ENCODE results near the gene TPI1. TPM values are rescaled to one million over a fixed set of nuclear protein-coding genes. Genes with fewer than 3 reads are reported as not detected.
A peak's percentile ranks its signal among the peaks of the same experiment; 100 is the strongest.

Gene TPI1
- total and polyA plus RNA-seq, 4 donors = 190 to 547 (median 396) TPM

DNA sequence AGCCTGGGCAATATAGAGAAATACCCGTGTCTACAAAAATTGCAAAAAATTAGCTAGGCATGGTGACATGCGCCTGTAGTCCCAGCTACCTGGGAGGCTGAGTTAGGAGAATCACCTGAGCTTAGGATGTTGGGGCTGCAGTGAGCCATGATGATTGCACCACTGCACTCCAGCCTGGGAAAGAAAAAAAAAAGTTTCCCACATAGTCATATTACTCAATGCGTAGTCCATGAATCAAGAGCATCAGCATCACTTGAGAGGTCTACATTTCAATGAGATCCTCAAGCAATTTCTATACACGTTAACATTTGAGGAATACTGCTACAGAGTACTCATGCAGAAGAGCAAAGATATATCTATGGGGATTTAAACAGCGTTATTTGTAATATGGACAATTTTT lies 32.1 kb downstream of the TPI1 start (continued):
- TF ChIP-seq ZBTB33 (IDR thresholded peaks at IDR 0.05) (no peak), NR2F2 (IDR thresholded peaks at IDR 0.05) (no peak), FOXA2 (IDR thresholded peaks at IDR 0.05) (no peak), FOXA1 (IDR thresholded peaks at IDR 0.05) (no peak), EGR1 (IDR thresholded peaks at IDR 0.05; ENCODE audit: low read depth in 2 of 2) (no peak), HNF4A (conservative IDR thresholded peaks at IDR 0.05) (no peak)

DNA sequence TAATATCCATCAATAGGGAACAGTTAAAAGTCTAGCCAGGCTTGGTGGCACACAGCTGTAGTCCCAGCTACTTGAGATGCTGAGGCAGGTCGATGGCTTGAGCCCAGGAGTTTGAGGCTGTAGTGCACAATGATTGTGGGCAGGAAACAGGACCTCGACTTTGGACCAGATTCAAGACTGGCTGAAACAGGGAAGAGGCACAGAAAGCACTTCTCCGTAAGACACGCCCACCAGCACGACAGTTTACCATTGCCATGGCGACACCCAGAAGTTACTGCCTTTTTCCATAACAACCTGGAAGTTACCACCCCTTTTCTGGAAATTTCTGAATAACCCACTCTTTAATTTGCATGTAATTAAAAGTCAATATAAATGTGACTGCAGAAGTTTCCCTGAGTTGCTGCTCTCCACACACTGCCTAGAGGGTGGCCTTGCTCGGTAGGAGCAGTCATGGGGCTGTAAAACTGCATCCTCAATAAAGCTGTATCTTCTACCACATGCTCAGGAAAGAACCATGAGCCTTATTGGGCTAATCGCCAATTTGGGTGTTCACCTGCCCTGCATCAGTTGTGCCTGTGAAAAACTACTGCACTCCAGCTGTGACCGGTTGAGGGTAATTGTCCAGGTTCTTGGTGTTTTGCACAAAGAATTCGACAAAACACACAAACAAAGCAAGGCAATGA lies 32.6 kb downstream of the TPI1 start:
- no peak for DNase-seq (ENCODE audit: low spot score)
- H3K27me3 ChIP-seq (ENCODE audit: control insufficient read depth in 4 of 4, insufficient read depth in 4 of 4, low read length in 3 of 4) = no peaks in the 10 kb centered on the region
- TF ChIP-seq JUND (IDR thresholded peaks at IDR 0.05) (peak in 1 of 2 donors; percentile 30), SP1 (IDR thresholded peaks at IDR 0.05) (peak; percentile 11), TAF1 (conservative IDR thresholded peaks at IDR 0.05) (no peak)
- WGBS = 56% methylated on average over 10 of the region's 10 CpGs
- H3K4me3 ChIP-seq (ENCODE audit: low read depth in 1 of 3, low read length in 3 of 3) = no peak overlapping the region
- no peak overlapping the region for H3K9ac ChIP-seq (ENCODE audit: low read depth in 1 of 2, low read length in 2 of 2)
- no peaks in the 10 kb centered on the region for H3K36me3 ChIP-seq (ENCODE audit: control insufficient read depth in 4 of 4, insufficient read depth in 3 of 4, low read depth in 1 of 4, low read length in 3 of 4)
- H3K9me3 ChIP-seq (ENCODE audit: control insufficient read depth in 4 of 4, low read length in 3 of 4) = no peaks in the 10 kb centered on the region
- peaks cover 0 to 8% (median 6%) of the 10 kb centered on the region in 4 donors for H3K4me1 ChIP-seq (ENCODE audit: control insufficient read depth in 4 of 4, insufficient read depth in 4 of 4, low read length in 3 of 4)
- H3K27ac ChIP-seq (ENCODE audit: low read depth in 1 of 2, low read length in 2 of 2) = no peak overlapping the region

DNA sequence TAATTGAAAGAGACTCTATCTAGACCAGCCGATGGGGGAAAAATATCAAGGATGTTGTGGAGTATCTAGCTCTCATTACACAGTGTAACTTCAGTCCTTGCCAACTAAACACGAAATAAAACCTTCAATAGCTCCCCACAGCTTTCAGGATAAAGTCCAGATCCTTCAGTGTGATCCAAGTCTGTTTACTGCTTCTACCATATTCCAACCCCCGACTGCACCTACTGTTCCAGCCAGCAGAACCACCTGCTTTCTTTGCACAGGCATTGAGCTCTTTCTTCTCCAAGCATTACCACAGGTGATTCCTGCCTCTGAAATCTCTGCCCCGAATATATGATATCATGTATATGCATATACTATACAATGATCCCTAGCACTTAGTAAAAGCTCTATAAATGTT lies 35.1 kb downstream of the TPI1 start:
- Histone ChIP-seq H3K27ac (ENCODE audit: low read depth in 1 of 2, low read length in 2 of 2) (no peak overlapping the region), H3K9ac (ENCODE audit: low read depth in 1 of 2, low read length in 2 of 2) (no peak overlapping the region), H3K36me3 (ENCODE audit: control insufficient read depth in 4 of 4, insufficient read depth in 3 of 4, low read depth in 1 of 4, low read length in 3 of 4) (no peaks in the 10 kb centered on the region), H3K4me1 (ENCODE audit: control insufficient read depth in 4 of 4, insufficient read depth in 4 of 4, low read length in 3 of 4) (peaks cover 1 to 11% (median 8%) of the 10 kb centered on the region in 4 donors), H3K9me3 (ENCODE audit: control insufficient read depth in 4 of 4, low read length in 3 of 4) (no peaks in the 10 kb centered on the region), H3K4me3 (ENCODE audit: low read depth in 1 of 3, low read length in 3 of 3) (no peak overlapping the region), H3K27me3 (ENCODE audit: control insufficient read depth in 4 of 4, insufficient read depth in 4 of 4, low read length in 3 of 4) (no peaks in the 10 kb centered on the region)
- TF ChIP-seq GABPA (IDR thresholded peaks at IDR 0.05 in 1 of 2, conservative IDR thresholded peaks at IDR 0.05 in 1 of 2) = no peak
- TF ChIP-seq FOXA2 (IDR thresholded peaks at IDR 0.05) = no peak
- TF ChIP-seq, protein P1, sequence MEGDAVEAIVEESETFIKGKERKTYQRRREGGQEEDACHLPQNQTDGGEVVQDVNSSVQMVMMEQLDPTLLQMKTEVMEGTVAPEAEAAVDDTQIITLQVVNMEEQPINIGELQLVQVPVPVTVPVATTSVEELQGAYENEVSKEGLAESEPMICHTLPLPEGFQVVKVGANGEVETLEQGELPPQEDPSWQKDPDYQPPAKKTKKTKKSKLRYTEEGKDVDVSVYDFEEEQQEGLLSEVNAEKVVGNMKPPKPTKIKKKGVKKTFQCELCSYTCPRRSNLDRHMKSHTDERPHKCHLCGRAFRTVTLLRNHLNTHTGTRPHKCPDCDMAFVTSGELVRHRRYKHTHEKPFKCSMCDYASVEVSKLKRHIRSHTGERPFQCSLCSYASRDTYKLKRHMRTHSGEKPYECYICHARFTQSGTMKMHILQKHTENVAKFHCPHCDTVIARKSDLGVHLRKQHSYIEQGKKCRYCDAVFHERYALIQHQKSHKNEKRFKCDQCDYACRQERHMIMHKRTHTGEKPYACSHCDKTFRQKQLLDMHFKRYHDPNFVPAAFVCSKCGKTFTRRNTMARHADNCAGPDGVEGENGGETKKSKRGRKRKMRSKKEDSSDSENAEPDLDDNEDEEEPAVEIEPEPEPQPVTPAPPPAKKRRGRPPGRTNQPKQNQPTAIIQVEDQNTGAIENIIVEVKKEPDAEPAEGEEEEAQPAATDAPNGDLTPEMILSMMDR (IDR thresholded peaks at IDR 0.05; ENCODE audit: low read depth, low read length, missing input control) = no peak
- no peak for TF ChIP-seq YY1 (IDR thresholded peaks at IDR 0.05)
- TF ChIP-seq RAD21 (IDR thresholded peaks at IDR 0.05) = no peak
- TF ChIP-seq TAF1 (conservative IDR thresholded peaks at IDR 0.05) = no peak
- TF ChIP-seq FOXA1 (IDR thresholded peaks at IDR 0.05) = no peak
- no peak for TF ChIP-seq NR2F2 (IDR thresholded peaks at IDR 0.05)
- no peak for TF ChIP-seq SP1 (IDR thresholded peaks at IDR 0.05)
- TF ChIP-seq, protein P2, sequence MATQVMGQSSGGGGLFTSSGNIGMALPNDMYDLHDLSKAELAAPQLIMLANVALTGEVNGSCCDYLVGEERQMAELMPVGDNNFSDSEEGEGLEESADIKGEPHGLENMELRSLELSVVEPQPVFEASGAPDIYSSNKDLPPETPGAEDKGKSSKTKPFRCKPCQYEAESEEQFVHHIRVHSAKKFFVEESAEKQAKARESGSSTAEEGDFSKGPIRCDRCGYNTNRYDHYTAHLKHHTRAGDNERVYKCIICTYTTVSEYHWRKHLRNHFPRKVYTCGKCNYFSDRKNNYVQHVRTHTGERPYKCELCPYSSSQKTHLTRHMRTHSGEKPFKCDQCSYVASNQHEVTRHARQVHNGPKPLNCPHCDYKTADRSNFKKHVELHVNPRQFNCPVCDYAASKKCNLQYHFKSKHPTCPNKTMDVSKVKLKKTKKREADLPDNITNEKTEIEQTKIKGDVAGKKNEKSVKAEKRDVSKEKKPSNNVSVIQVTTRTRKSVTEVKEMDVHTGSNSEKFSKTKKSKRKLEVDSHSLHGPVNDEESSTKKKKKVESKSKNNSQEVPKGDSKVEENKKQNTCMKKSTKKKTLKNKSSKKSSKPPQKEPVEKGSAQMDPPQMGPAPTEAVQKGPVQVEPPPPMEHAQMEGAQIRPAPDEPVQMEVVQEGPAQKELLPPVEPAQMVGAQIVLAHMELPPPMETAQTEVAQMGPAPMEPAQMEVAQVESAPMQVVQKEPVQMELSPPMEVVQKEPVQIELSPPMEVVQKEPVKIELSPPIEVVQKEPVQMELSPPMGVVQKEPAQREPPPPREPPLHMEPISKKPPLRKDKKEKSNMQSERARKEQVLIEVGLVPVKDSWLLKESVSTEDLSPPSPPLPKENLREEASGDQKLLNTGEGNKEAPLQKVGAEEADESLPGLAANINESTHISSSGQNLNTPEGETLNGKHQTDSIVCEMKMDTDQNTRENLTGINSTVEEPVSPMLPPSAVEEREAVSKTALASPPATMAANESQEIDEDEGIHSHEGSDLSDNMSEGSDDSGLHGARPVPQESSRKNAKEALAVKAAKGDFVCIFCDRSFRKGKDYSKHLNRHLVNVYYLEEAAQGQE (IDR thresholded peaks at IDR 0.05) = no peak
- TF ChIP-seq, protein P3, sequence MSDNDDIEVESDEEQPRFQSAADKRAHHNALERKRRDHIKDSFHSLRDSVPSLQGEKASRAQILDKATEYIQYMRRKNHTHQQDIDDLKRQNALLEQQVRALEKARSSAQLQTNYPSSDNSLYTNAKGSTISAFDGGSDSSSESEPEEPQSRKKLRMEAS (IDR thresholded peaks at IDR 0.05) = no peak
- TF ChIP-seq ATF3 (IDR thresholded peaks at IDR 0.05) = no peak
- 76% methylated on average over 4 of the region's 4 CpGs for WGBS
- no peak for DNase-seq (ENCODE audit: low spot score)

Measured in liver (tissue), 9 donors.